ENCODE measurements around the gene DRG2.

DNA sequence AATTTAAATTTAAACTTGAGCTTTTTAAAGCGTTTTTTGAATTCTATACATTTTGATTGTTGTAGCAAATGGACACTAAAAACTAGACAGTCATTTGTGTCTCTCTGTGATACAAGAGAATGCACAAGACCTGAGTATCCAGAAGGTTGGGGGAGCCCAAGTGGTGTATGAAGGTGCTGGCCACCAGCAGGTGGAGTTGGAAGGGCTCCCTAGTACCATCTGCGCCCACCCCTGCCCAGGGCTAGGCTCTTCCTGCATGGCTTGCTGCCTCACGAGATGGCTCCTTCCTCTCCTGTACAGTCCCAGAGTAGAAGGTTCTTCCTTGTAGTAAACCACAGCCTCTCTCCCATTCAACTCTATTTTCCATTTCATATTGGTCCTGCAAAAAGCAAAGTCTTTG is 31.5 kb upstream of the DRG2 start:
- TF ChIP-seq, protein P1, sequence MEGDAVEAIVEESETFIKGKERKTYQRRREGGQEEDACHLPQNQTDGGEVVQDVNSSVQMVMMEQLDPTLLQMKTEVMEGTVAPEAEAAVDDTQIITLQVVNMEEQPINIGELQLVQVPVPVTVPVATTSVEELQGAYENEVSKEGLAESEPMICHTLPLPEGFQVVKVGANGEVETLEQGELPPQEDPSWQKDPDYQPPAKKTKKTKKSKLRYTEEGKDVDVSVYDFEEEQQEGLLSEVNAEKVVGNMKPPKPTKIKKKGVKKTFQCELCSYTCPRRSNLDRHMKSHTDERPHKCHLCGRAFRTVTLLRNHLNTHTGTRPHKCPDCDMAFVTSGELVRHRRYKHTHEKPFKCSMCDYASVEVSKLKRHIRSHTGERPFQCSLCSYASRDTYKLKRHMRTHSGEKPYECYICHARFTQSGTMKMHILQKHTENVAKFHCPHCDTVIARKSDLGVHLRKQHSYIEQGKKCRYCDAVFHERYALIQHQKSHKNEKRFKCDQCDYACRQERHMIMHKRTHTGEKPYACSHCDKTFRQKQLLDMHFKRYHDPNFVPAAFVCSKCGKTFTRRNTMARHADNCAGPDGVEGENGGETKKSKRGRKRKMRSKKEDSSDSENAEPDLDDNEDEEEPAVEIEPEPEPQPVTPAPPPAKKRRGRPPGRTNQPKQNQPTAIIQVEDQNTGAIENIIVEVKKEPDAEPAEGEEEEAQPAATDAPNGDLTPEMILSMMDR (conservative IDR thresholded peaks at IDR 0.05; ENCODE audit: low read length) = 0 out of 2 replicates have a peak, but pooled peaks have one; percentile 26
- no peak for TF ChIP-seq EZH2phosphoT487 (IDR thresholded peaks at IDR 0.05; ENCODE audit: borderline replicate concordance)
